ENCODE results near the gene CCDC3.

Gene CCDC3

GRCh38 chr10:12924911-12925310, 76.6 kb downstream of the CCDC3 start:
- DNase-seq (ENCODE audit: low read depth, low spot score): no peak

DNA sequence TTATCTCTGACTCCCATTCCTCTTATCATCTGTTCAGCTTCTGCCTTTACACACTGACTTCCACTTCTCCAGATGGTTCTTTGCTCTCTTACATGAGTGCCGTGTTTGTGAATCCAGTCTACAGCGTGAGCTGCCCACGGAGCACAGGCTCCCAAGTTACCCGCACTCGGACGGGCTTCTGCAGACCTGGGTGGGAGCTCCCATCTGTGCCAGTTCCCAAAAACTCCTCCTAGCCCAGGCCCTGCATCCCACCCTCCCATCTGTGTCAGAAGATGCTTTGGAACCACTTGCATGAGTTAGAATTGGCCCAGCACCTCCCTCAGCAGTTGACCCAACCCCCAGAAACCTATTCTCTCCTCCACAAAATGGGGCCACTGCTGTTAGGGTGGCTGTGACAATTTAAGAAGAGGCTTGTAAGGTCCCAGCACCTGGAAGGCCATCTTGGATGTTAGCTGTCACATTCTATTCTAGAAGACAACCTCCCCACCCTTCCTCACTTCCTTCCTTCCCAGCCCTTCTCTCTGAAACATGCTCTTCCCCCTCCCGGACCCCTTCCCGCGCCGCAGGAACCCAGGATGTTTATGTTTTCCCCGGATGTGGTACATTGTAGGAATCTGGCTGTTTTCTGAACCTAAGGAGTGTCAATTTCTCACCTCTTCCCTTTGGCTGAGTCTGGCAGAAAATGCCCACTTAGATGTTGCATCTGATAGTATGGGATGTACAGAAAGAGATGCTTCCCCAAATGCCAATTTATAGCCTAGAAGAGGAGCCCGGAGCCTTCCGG, 79.2 kb downstream of the CCDC3 start:
- DNase-seq (ENCODE audit: low read depth, low spot score): no peak

DNA sequence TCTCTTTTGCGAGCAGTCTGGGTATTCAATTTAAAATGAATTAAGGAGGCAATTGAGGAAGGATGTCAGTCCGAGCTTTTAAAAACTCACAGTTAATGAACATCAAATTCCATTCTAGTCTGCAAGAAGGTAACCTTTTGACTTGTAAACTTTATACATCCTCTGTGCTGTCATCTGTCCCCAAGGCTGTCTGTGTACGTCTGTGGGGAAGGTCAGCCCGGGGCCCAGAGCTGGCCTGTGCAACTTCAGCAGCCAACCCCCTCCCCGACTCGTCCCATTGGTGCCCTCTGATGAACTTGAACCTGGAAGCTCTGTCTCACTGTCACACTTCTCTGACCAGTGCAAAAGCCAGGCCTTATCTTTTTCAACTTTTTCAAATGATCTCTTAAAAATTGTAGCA, 80.3 kb downstream of the CCDC3 start:
- DNase-seq (ENCODE audit: low read depth, low spot score): no peak

DNA sequence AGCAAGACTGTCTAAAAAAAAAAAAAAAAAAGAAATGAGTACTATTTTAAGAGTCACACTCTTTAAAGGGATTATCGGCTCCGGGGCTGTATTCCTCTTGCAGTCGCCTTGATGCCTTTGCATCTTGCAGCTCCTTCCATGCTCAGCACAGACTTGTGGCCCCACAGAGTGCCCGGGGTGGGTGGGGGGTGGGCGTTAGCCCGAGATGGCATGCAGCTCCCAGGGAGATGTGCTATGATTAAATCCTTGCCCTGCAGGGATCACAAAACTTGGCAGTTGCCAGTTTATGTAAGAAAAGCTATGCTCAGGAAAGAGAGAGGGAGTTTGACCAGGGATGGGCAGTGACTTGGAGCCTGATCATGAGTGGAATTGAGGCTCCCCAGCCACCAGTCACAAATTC, 81.9 kb downstream of the CCDC3 start:
- no peak for DNase-seq (ENCODE audit: low read depth, low spot score)

- DNase-seq (ENCODE audit: low read depth, low spot score): no peak
Observed at GRCh38 chr10:12916587-12916986, 84.9 kb downstream of the CCDC3 start.

GRCh38 chr10:12915637-12916168, 85.8 kb downstream of the CCDC3 start:
- DNase-seq (ENCODE audit: low read depth, low spot score): no peak

GRCh38 chr10:12914111-12914510, 87.4 kb downstream of the CCDC3 start:
- no peak for DNase-seq (ENCODE audit: low read depth, low spot score)

DNA sequence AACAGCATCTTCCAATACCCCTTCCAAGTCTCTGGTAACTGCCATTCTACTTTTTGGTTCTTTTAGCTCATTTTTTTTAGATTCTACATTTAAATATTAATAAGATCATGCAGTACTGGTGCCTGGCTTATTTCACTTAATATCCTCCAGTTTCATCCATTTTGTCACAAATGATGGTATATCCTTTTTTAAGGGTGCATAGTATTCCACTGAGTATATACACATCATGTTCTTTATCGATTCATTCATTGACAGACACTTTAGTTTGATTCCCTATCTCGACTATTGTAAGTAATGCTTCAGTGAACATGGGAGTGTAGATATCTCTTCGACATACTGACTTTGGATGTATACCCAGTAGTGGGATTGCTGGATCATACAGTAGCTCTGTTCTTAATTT, 89.7 kb downstream of the CCDC3 start:
- no peak for DNase-seq (ENCODE audit: low read depth, low spot score)

DNA sequence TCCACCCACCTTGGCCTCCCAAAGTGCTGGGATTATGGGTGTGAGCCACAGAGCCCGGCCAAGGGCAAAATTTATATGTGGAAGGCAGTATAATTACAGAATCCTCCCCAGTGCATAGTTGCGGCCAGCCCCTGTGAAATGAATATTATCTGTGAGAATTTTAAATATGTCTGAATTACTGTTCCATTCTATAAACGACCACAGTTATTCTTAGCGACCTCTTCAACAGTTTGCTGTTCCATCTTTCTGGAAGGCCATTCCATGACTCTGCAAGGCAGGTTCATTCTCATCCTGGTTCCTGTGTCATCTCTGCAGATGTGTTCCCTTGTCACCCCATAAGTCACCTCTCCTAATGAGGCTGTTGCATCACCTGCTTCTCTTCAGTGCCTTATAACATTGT, 90.7 kb downstream of the CCDC3 start:
- DNase-seq (ENCODE audit: low read depth, low spot score): no peak

DNA sequence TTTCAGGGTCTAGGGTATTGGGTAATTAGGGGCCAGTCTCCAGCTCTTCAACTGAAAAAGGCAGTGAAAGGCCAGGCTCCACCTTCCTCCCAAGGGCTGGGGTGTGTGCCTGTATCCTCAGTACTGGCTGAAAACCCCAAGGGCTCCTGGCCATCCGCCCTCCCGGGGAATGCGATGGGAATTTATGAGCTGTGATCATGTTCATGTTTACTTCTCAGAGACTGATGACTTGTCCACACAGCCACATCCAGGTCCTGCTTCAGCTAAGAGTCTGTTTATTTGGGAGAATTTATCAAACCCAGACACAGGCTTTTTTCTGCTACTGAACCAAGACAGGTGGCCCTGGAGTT, 91.7 kb downstream of the CCDC3 start:
- no peak for DNase-seq (ENCODE audit: low read depth, low spot score)

GRCh38 chr10:12909182-12909835, 92.2 kb downstream of the CCDC3 start:
- DNase-seq (ENCODE audit: low read depth, low spot score): no peak

DNA sequence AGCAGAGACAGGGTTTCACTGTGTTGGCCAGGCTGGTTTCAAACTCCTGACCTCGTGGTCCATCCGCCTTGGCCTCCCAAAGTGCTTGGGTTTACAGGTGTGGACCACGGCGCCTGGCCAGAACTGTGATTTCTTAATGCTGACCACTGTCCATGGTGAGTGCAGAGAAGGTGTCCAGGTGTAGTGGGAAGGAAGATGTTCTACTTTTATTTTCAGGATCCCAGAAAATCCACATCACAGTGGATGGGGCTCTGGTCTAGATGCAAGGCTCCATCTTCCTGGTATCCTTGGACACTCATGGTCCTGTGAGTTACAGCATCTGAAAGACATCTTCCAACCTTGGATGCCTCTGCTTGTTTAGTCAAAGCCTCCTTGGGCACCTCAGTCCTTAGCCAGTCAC, 92.7 kb downstream of the CCDC3 start:
- no peak for DNase-seq (ENCODE audit: low read depth, low spot score)

GRCh38 chr10:12907656-12908055, 93.9 kb downstream of the CCDC3 start:
- DNase-seq (ENCODE audit: low read depth, low spot score): no peak

- DNase-seq (ENCODE audit: low read depth, low spot score): no peak
Observed at GRCh38 chr10:12906051-12906541, 95.4 kb downstream of the CCDC3 start.

DNA sequence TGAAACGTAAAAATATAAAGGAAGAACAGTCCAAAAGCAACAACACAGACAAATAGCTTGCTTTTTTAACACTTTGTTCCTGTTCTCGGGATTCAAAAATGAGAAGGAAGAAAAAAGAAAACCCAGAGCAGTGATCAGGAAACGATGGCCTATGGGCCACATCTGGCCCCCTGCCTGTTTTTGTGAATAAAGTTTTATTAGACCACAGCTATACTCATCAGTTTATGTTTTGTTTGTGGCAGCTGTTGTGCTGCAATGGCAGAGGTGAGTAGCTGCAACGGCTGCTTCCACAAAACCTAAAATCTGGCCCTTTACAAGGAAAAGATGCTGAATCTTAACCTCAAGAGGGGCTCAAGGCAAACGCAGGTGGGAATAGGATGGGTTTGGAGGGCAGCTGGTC, 96.4 kb downstream of the CCDC3 start:
- DNase-seq (ENCODE audit: low read depth, low spot score): no peak

GRCh38 chr10:12902851-12903358, 98.6 kb downstream of the CCDC3 start:
- no peak for DNase-seq (ENCODE audit: low read depth, low spot score)

GRCh38 chr10:12902135-12902572, 99.4 kb downstream of the CCDC3 start:
- no peak for DNase-seq (ENCODE audit: low read depth, low spot score)

GRCh38 chr10:12899546-12899945, 102.0 kb downstream of the CCDC3 start:
- DNase-seq (ENCODE audit: low read depth, low spot score): no peak

DNA sequence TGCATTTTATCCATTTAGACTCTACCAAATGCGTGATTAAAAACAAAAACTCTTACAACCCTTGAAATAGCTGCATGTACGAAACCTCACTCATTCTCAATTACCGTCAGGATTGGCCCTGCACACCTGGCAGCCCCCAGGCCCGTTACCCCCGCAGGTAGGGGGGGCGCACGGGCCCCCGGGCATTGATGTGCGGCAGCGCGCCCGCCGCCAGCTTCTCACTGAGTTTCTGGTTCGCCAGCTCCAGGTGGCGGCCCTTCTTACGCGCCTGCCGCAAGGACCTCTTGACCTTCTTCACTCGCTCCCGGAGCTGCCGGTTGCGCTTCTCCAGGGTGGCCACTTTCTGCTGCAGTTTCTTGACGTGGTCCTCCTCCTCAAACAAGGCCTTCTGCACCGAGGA, 103.2 kb downstream of the CCDC3 start:
- DNase-seq (ENCODE audit: low read depth, low spot score): no peak

GRCh38 chr10:12897278-12897677, 104.2 kb downstream of the CCDC3 start:
- DNase-seq (ENCODE audit: low read depth, low spot score): no peak

GRCh38 chr10:12896251-12896650, 105.3 kb downstream of the CCDC3 start:
- DNase-seq (ENCODE audit: low read depth, low spot score): no peak

GRCh38 chr10:12892924-12893323, 108.6 kb downstream of the CCDC3 start:
- no peak for DNase-seq (ENCODE audit: low read depth, low spot score)

- DNase-seq (ENCODE audit: low read depth, low spot score): no peak
Observed at GRCh38 chr10:12890958-12891357, 110.6 kb downstream of the CCDC3 start.
